ENCODE data around the gene TMEM237. TPM values are rescaled to one million over a fixed set of nuclear protein-coding genes. Genes with fewer than 3 reads are reported as not detected.
A peak's percentile ranks its signal among the peaks of the same experiment; 100 is the strongest.

Gene TMEM237
- 5.5 TPM for polyA plus RNA-seq (2012; ENCODE audit: insufficient read length, low read depth)

- TF ChIP-seq REST (IDR thresholded peaks at IDR 0.05; ENCODE audit: insufficient read depth in 1 of 2, low read depth in 2 of 2, low read length in 2 of 2) (no peak), FOXP2 (optimal IDR thresholded peaks at IDR 0.05; ENCODE audit: borderline replicate concordance, extremely low read depth, extremely low read length, insufficient read depth) (peak; percentile 31)
Measured at GRCh38 chr2:201643216-201643890, at the start of gene TMEM237. TMEM237 (minus strand) TSS chr2:201643503; CDS start chr2:201643400, 103 bp downstream.

DNA sequence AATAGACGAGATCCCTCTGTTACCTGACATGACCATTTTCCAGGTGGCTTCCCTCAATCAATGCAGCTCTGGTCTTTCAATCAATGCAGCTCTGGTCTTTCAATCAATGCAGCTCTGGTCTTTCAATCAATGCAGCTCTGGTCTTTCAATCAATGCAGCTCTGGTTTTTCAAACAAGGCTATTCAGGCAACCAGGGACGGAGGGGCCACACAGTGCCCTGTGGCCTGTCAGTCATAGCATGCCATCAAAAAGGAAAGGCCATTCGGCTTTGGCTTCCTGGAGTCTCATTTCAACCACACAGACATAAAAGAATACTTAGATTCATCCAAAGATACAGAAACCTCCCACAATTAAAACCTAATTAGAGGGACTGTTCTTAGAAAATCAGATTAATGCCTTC is 41.9 kb upstream of the TMEM237 start:
- TF ChIP-seq POLR2AphosphoS5 (IDR thresholded peaks at IDR 0.05; ENCODE audit: low read depth, low read length) (no peak), SIN3A (IDR thresholded peaks at IDR 0.05; ENCODE audit: borderline replicate concordance, insufficient read depth, low read length) (no peak), REST (IDR thresholded peaks at IDR 0.05; ENCODE audit: insufficient read depth in 1 of 2, low read depth in 2 of 2, low read length in 2 of 2) (no peak)

- no peak for TF ChIP-seq POLR2AphosphoS5 (IDR thresholded peaks at IDR 0.05; ENCODE audit: low read depth, low read length)
- TF ChIP-seq FOXP2 (optimal IDR thresholded peaks at IDR 0.05; ENCODE audit: borderline replicate concordance, extremely low read depth, extremely low read length, insufficient read depth), result no peak
- no peak for TF ChIP-seq SIN3A (IDR thresholded peaks at IDR 0.05; ENCODE audit: borderline replicate concordance, insufficient read depth, low read length)
- no peak for TF ChIP-seq TAF1 (IDR thresholded peaks at IDR 0.05; ENCODE audit: borderline replicate concordance, insufficient read depth, low read length)
- TF ChIP-seq REST (IDR thresholded peaks at IDR 0.05; ENCODE audit: insufficient read depth in 1 of 2, low read depth in 2 of 2, low read length in 2 of 2), result no peak
Measured at GRCh38 chr2:201680743-201681142, 37.4 kb upstream of the TMEM237 start.

GRCh38 chr2:201678401-201678800 is 35.1 kb upstream of the TMEM237 start:
- TF ChIP-seq FOXP2 (optimal IDR thresholded peaks at IDR 0.05; ENCODE audit: borderline replicate concordance, extremely low read depth, extremely low read length, insufficient read depth) (no peak), POLR2AphosphoS5 (IDR thresholded peaks at IDR 0.05; ENCODE audit: low read depth, low read length) (no peak), REST (IDR thresholded peaks at IDR 0.05; ENCODE audit: insufficient read depth in 1 of 2, low read depth in 2 of 2, low read length in 2 of 2) (no peak), TAF1 (IDR thresholded peaks at IDR 0.05; ENCODE audit: borderline replicate concordance, insufficient read depth, low read length) (no peak), SIN3A (IDR thresholded peaks at IDR 0.05; ENCODE audit: borderline replicate concordance, insufficient read depth, low read length) (no peak)

DNA sequence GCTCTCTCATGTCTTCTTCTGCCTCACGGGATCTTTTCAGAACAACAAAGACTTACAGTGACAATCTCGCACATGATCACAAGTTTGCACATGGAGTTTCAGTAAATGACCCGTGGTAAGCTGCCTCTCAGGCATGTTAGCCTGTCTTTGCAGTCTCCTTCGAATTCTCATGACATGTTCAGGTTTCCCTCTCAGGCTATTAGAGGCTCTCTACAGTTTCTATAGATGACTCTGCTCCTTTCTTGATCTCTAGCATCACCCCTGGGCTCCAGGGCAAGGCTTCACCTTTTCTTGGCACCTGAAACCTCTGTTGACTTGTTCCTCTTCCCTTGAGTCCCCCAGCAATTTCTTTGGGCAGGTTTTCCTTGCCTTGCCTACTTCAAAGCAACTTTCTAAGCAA is 32.2 kb upstream of the TMEM237 start:
- TF ChIP-seq POLR2AphosphoS5 (IDR thresholded peaks at IDR 0.05; ENCODE audit: low read depth, low read length), result no peak
- TF ChIP-seq REST (IDR thresholded peaks at IDR 0.05; ENCODE audit: insufficient read depth in 1 of 2, low read depth in 2 of 2, low read length in 2 of 2), result no peak
- TF ChIP-seq SIN3A (IDR thresholded peaks at IDR 0.05; ENCODE audit: borderline replicate concordance, insufficient read depth, low read length), result no peak
- no peak for TF ChIP-seq TAF1 (IDR thresholded peaks at IDR 0.05; ENCODE audit: borderline replicate concordance, insufficient read depth, low read length)
